Inferior parietal cortex (tissue), 1 donor: ENCODE measurements around the gene EHMT1.
"Not testable (repeated sequence)": the region's sequence is repeated elsewhere in the genome, so short reads cannot be mapped to it uniquely, and the experiment has no call there.

Experiments used
- DNase-seq: peaks from one replicate; pipeline ENCODE4 v3.0.0-alpha.2; 2016; ENCODE audit errors: extremely low spot score

The EHMT1 gene

DNA sequence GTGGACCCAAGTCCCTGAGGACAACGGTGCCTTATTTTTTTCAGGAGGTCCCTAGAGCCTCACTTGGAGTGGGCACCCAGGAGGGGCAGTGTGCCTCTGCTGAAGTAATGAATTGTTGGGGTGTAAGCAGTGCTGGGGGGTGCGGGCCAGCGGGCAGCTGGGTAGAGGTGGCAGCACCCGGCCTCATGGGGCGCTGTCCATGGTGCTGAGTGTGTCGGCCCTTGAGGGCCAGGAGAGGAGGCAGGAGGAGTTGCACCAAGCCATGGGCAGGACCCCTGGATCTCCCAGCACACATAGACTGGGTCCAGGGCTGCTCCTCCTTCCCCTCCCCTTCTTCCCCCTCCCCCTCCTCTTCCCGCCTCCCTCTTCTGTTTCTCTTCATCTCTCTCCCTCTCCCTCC is 265.7 kb downstream of the EHMT1 start:
- not testable (repeated sequence) for DNase-seq

DNA sequence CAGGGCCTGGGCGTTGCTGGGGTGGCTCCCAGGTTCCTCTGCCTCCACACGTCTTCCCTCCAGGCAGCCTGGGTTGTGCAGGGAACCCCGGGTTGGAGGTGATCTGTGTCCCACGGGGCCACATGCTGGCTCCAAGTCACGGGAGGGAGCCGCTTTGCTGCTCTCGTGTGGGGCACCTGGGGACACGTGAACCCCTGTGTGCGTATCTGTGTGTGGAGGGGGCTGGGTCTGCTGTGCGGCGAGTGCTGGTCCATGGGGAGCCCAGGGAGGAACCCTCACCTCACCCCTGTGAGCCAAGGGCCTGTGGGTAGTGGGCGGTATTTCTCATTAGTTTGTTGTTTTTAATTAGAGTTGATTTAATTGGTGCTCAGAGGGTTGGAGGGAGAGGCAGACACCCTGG is 266.3 kb downstream of the EHMT1 start:
- DNase-seq: not testable (repeated sequence)
